Peyer's patch (tissue), 4 donors: ENCODE results near the gene PIP5K1B. TPM values are rescaled to one million over a fixed set of nuclear protein-coding genes. Genes with fewer than 3 reads are reported as not detected.
"Not testable (repeated sequence)": the region's sequence is repeated elsewhere in the genome, so short reads cannot be mapped to it uniquely, and the experiment has no call there.

ENCODE experiments used
- DNase-seq, 3 donors: peaks; one replicate each; pipeline ENCODE4 v3.0.0-alpha.2; 2017 to 2019
- H3K27ac ChIP-seq, 4 donors: fragments of 200-600 bp; sonication (generic); one replicate each; pipeline ENCODE4 v1.5.1; 2016 to 2019
- H3K27me3 ChIP-seq, 2 donors: fragments of 200-600 bp; sonication (generic); one replicate each; pipeline ENCODE4 v1.5.1; 2019
- H3K36me3 ChIP-seq, 3 donors: fragments of 200-600 bp; sonication (generic); one replicate each; pipeline ENCODE4 v1.5.1; 2016 to 2019
- H3K4me1 ChIP-seq, 4 donors: fragments of 200-600 bp; sonication (generic); one replicate each; pipeline ENCODE4 v1.5.1; 2016 to 2019
- H3K4me3 ChIP-seq, 4 donors: fragments of 200-600 bp; sonication (generic); 1 replicate in 3 of 4; 2 replicates in 1 of 4; pipeline ENCODE4 v1.5.1; 2016 to 2019; ENCODE audit warnings: mild to moderate bottlenecking in 1 of 4
- H3K9me3 ChIP-seq, 4 donors: fragments of 200-600 bp; sonication (generic); one replicate each; pipeline ENCODE4 v1.5.1; 2016 to 2019; ENCODE audit warnings: mild to moderate bottlenecking in 1 of 4
- POLR2A ChIP-seq, 2 donors: fragments of 450-650 bp; IDR thresholded peaks; one replicate each; pipeline ENCODE4 v1.5.1; 2017; ENCODE audit warnings: antibody characterized with exemption in 2 of 2, mild to moderate bottlenecking in 2 of 2, moderate library complexity in 2 of 2
- total RNA-seq, 4 donors: library from RNA; depleted of rRNA; stranded (reverse); fragments of >200 nt; gene quantifications; one replicate each; pipeline ENCODE4 v1.1.0, GENCODE V29; 2016
- TF ChIP-seq, protein P1 (sequence below), 6 experiments: fragments of 450-650 bp in 4 of 6; fragments of 200-600 bp in 2 of 6; sonication (generic) in 1 of 6; IDR thresholded peaks; one replicate each; pipeline ENCODE4 v1.5.1; 2017 to 2019; ENCODE audit warnings: antibody characterized with exemption in 6 of 6, mild to moderate bottlenecking in 3 of 6, moderate library complexity in 1 of 6

PIP5K1B gene
- total RNA-seq, 4 donors from 2014 or later: 15.7 to 60.1 (median 54.4) TPM

DNA sequence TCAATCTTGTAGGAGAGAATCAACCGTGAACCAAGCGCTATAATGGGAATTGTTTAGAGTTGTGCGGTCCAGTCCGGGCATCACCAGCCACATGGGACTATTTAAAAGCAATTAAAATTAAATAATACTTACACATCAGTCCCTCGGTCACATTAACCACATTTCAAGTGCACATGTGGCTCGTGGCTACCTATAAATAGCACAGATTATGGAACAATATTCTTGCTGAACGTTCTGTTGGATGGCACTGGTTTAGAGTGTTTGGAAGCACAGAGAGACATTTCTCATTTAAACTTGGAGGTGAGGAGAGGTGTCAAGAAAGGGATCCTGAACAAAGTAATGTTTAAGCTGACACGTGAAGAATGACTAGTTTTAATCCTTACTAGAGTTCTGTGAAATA is 12.5 kb upstream of the PIP5K1B start:
- no peak for DNase-seq
- no peak for TF ChIP-seq POLR2A (IDR thresholded peaks at IDR 0.05)
- TF ChIP-seq, protein P1, sequence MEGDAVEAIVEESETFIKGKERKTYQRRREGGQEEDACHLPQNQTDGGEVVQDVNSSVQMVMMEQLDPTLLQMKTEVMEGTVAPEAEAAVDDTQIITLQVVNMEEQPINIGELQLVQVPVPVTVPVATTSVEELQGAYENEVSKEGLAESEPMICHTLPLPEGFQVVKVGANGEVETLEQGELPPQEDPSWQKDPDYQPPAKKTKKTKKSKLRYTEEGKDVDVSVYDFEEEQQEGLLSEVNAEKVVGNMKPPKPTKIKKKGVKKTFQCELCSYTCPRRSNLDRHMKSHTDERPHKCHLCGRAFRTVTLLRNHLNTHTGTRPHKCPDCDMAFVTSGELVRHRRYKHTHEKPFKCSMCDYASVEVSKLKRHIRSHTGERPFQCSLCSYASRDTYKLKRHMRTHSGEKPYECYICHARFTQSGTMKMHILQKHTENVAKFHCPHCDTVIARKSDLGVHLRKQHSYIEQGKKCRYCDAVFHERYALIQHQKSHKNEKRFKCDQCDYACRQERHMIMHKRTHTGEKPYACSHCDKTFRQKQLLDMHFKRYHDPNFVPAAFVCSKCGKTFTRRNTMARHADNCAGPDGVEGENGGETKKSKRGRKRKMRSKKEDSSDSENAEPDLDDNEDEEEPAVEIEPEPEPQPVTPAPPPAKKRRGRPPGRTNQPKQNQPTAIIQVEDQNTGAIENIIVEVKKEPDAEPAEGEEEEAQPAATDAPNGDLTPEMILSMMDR (IDR thresholded peaks at IDR 0.05): no peak
- Histone ChIP-seq H3K4me1 (no peaks in the 10 kb centered on the region), H3K27me3 (no peaks in the 10 kb centered on the region), H3K9me3 (no peaks in the 10 kb centered on the region), H3K36me3 (no peaks in the 10 kb centered on the region), H3K27ac (no peak overlapping the region), H3K4me3 (no peak overlapping the region)

DNA sequence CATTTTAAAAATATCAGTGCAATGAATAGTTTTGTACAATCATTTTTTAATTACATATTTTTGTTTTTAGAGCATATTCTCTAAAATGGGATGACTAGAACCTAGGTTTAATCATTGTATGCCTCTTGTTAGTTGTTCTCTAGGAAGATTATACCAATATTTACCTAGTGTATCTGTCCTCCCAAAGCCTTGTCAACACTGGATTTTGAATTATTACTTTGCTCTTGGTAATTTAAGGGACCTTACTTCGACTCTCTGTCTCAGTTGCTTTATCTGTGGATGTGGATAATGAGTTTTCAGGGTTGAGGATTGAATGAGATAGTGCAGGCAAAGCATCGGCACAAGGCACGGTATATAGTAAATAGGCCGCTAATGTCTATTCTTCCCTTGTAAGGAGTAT is 10.9 kb upstream of the PIP5K1B start:
- H3K36me3 ChIP-seq: no peaks in the 10 kb centered on the region
- no peaks in the 10 kb centered on the region for H3K27me3 ChIP-seq
- H3K9me3 ChIP-seq: no peaks in the 10 kb centered on the region
- H3K4me1 ChIP-seq: no peaks in the 10 kb centered on the region
- no peak for TF ChIP-seq POLR2A (IDR thresholded peaks at IDR 0.05)
- TF ChIP-seq, protein P1 (IDR thresholded peaks at IDR 0.05): no peak
- H3K27ac ChIP-seq: no peak overlapping the region
- no peak overlapping the region for H3K4me3 ChIP-seq
- no peak for DNase-seq

- Histone ChIP-seq H3K27me3 (no peaks in the 10 kb centered on the region), H3K36me3 (no peaks in the 10 kb centered on the region), H3K27ac (no peak overlapping the region), H3K9me3 (no peaks in the 10 kb centered on the region), H3K4me1 (no peaks in the 10 kb centered on the region), H3K4me3 (no peak overlapping the region)
- no peak for TF ChIP-seq POLR2A (IDR thresholded peaks at IDR 0.05)
- TF ChIP-seq, protein P1 (IDR thresholded peaks at IDR 0.05): no peak
- DNase-seq: no peak
Measured at GRCh38 chr9:68697851-68698250, 7.2 kb upstream of the PIP5K1B start.

- DNase-seq: no peak
- TF ChIP-seq, protein P1 (IDR thresholded peaks at IDR 0.05): no peak
- TF ChIP-seq POLR2A (IDR thresholded peaks at IDR 0.05): no peak
- no peaks in the 10 kb centered on the region for H3K27me3 ChIP-seq
- H3K27ac ChIP-seq: no peak overlapping the region
- no peaks in the 10 kb centered on the region for H3K36me3 ChIP-seq
- no peaks in the 10 kb centered on the region for H3K9me3 ChIP-seq
- H3K4me3 ChIP-seq: no peak overlapping the region
- no peaks in the 10 kb centered on the region for H3K4me1 ChIP-seq
Measured at GRCh38 chr9:68698943-68699509, 6.0 kb upstream of the PIP5K1B start.

- not testable (repeated sequence) for H3K27ac ChIP-seq, H3K4me3 ChIP-seq, DNase-seq, H3K4me1 ChIP-seq, H3K36me3 ChIP-seq, H3K9me3 ChIP-seq, H3K27me3 ChIP-seq
Measured at GRCh38 chr9:68699625-68700024, 5.4 kb upstream of the PIP5K1B start.

DNA sequence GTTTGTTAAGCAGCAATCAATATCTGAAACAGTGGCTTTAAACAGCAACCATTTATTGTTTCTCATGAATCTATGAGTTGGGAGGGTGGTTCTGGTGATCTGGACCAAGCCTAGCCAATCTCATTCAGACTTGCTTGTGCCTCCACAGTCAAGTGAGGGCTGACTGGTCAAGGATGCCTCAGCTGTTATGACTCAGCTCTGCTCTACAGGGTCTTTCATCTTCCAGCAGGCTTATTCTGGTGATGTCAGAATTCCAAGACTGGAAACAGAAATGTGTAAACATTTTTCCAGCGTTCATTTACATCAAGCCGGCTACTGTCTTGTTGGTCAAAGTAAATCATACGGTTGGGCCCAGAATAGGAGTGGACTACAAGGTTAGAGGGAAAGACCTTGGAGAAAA is 2.5 kb upstream of the PIP5K1B start:
- H3K36me3 ChIP-seq: no peaks in the 10 kb centered on the region
- DNase-seq: no peak

More for the DNA sequence above, 2.5 kb upstream of the PIP5K1B start:
- Histone ChIP-seq H3K4me3 (no peak overlapping the region), H3K9me3 (no peaks in the 10 kb centered on the region), H3K27me3 (no peaks in the 10 kb centered on the region), H3K27ac (no peak overlapping the region), H3K4me1 (peaks cover 0 to 5% (median 0%) of the 10 kb centered on the region in 4 donors)
- no peak for TF ChIP-seq POLR2A (IDR thresholded peaks at IDR 0.05)
- TF ChIP-seq, protein P1 (IDR thresholded peaks at IDR 0.05): no peak
